Activated T-cell treated with anti-CD3 and anti-CD28 coated beads, Interleukin-2, amount 50 U/mL, for 4 hours (primary cell): ENCODE measurements around the gene TAAR9. TPM values are rescaled to one million over a fixed set of nuclear protein-coding genes. Genes with fewer than 3 reads are reported as not detected.
"Not testable (repeated sequence)": the region's sequence is repeated elsewhere in the genome, so short reads cannot be mapped to it uniquely, and the experiment has no call there.

Experiments
- ATAC-seq, 2 donors: fragments of 200-7000 bp; cut with Tn5 transposase; one replicate each; pipeline ENCODE4 v1.10.0; 2021
- DNase-seq: peaks from one replicate; pipeline ENCODE4 v3.0.0-alpha.2; 2020
- H3K27me3 Mint-ChIP-seq: one replicate; pipeline ENCODE4 v1.8.0; 2021; ENCODE audit warnings: low read depth, mixed read lengths
- H3K36me3 Mint-ChIP-seq: one replicate; pipeline ENCODE4 v1.8.0; 2022; ENCODE audit warnings: mixed read lengths; ENCODE audit not compliant: insufficient read depth
- H3K4me1 Mint-ChIP-seq: one replicate; pipeline ENCODE4 v1.8.0; 2021; ENCODE audit warnings: low read depth, mixed read lengths
- H3K4me3 Mint-ChIP-seq: one replicate; pipeline ENCODE4 v1.8.0; 2021; ENCODE audit warnings: mild to moderate bottlenecking, moderate library complexity, mixed read lengths
- H3K9me3 Mint-ChIP-seq: one replicate; pipeline ENCODE4 v1.8.0; 2021; ENCODE audit warnings: mixed read lengths
- total RNA-seq, 3 donors: library from RNA; stranded (reverse); gene quantifications; one replicate each; pipeline ENCODE4 v1.2.1, GENCODE V29; 2021

TAAR9 gene
- total RNA-seq, 3 donors from 2014 or later, result not detected

GRCh38 chr6:132534546-132534945 lies 3.5 kb upstream of the TAAR9 start:
- not testable (repeated sequence) for ATAC-seq, DNase-seq, H3K9me3 Mint-ChIP-seq, H3K4me3 Mint-ChIP-seq, H3K36me3 Mint-ChIP-seq, H3K4me1 Mint-ChIP-seq
- peaks cover 17% of the 10 kb centered on the region for H3K27me3 Mint-ChIP-seq

GRCh38 chr6:132537145-132537544 lies 932 bp upstream of the TAAR9 start:
- Mint-ChIP-seq H3K27me3 (peaks cover 24% of the 10 kb centered on the region), H3K4me1 (no peaks in the 10 kb centered on the region), H3K9me3 (peaks cover 5% of the 10 kb centered on the region), H3K36me3 (no peaks in the 10 kb centered on the region), H3K4me3 (no peak overlapping the region)
- DNase-seq (no peak), ATAC-seq (no peak)

- no peaks in the 10 kb centered on the region for H3K9me3 Mint-ChIP-seq
- no peaks in the 10 kb centered on the region for H3K36me3 Mint-ChIP-seq
Observed at GRCh38 chr6:132544826-132545225, 6.7 kb downstream of the TAAR9 start.

GRCh38 chr6:132548746-132549463 lies 10.8 kb downstream of the TAAR9 start:
- no peak for DNase-seq
- Mint-ChIP-seq H3K4me1 (no peaks in the 10 kb centered on the region), H3K36me3 (no peaks in the 10 kb centered on the region), H3K9me3 (no peaks in the 10 kb centered on the region), H3K4me3 (no peak overlapping the region), H3K27me3 (peaks cover 25% of the 10 kb centered on the region)
- no peak for ATAC-seq

More at GRCh38 chr6:132544826-132545225, 6.7 kb downstream of the TAAR9 start:
- no peak for ATAC-seq
- no peak for DNase-seq
- peaks cover 31% of the 10 kb centered on the region for H3K27me3 Mint-ChIP-seq
- H3K4me1 Mint-ChIP-seq, result no peaks in the 10 kb centered on the region
- no peak overlapping the region for H3K4me3 Mint-ChIP-seq

GRCh38 chr6:132551214-132551613 lies 13.1 kb downstream of the TAAR9 start:
- Mint-ChIP-seq H3K9me3 (no peaks in the 10 kb centered on the region), H3K36me3 (no peaks in the 10 kb centered on the region), H3K4me1 (no peaks in the 10 kb centered on the region), H3K4me3 (no peak overlapping the region), H3K27me3 (peaks cover 22% of the 10 kb centered on the region)
- ATAC-seq (no peak), DNase-seq (no peak)

- H3K4me3 Mint-ChIP-seq, result no peak within 1 kb of the TSS
- DNase-seq, result no peak
- no peaks in the 10 kb centered on the region for H3K9me3 Mint-ChIP-seq
- peaks cover 27% of the 10 kb centered on the region for H3K27me3 Mint-ChIP-seq
- H3K36me3 Mint-ChIP-seq, result no peaks in the 10 kb centered on the region
- no peak for ATAC-seq
- no peaks in the 10 kb centered on the region for H3K4me1 Mint-ChIP-seq
Observed at GRCh38 chr6:132552372-132552771, 14.3 kb downstream of the TAAR9 start, which contains the start of gene TAAR8. TSS of gene TAAR8 (plus strand) at chr6:132552672. CDS start at chr6:132552693, 21 bp downstream.

- not testable (repeated sequence) for H3K36me3 Mint-ChIP-seq, DNase-seq, H3K9me3 Mint-ChIP-seq, ATAC-seq, H3K4me3 Mint-ChIP-seq, H3K4me1 Mint-ChIP-seq
- peaks cover 20% of the 10 kb centered on the region for H3K27me3 Mint-ChIP-seq
Observed at GRCh38 chr6:132560087-132560486, 22.0 kb downstream of the TAAR9 start.

- ATAC-seq, result no peak
- H3K9me3 Mint-ChIP-seq, result no peaks in the 10 kb centered on the region
- H3K27me3 Mint-ChIP-seq, result peaks cover 16% of the 10 kb centered on the region
- no peak for DNase-seq
- H3K36me3 Mint-ChIP-seq, result no peaks in the 10 kb centered on the region
- H3K4me3 Mint-ChIP-seq, result no peak overlapping the region
- H3K4me1 Mint-ChIP-seq, result no peaks in the 10 kb centered on the region
Observed at GRCh38 chr6:132566404-132566803, 28.3 kb downstream of the TAAR9 start.

GRCh38 chr6:132567566-132567965 lies 29.5 kb downstream of the TAAR9 start:
- DNase-seq (no peak), ATAC-seq (no peak)
- no peaks in the 10 kb centered on the region for H3K36me3 Mint-ChIP-seq
- H3K9me3 Mint-ChIP-seq, result no peaks in the 10 kb centered on the region
- no peak overlapping the region for H3K4me3 Mint-ChIP-seq
- H3K27me3 Mint-ChIP-seq, result peaks cover 19% of the 10 kb centered on the region
- no peaks in the 10 kb centered on the region for H3K4me1 Mint-ChIP-seq

GRCh38 chr6:132568611-132569010 lies 30.5 kb downstream of the TAAR9 start:
- DNase-seq (no peak), ATAC-seq (no peak)
- H3K9me3 Mint-ChIP-seq, result no peaks in the 10 kb centered on the region
- no peak overlapping the region for H3K4me3 Mint-ChIP-seq
- no peaks in the 10 kb centered on the region for H3K4me1 Mint-ChIP-seq
- no peaks in the 10 kb centered on the region for H3K36me3 Mint-ChIP-seq
- H3K27me3 Mint-ChIP-seq, result peaks cover 20% of the 10 kb centered on the region

- Mint-ChIP-seq H3K9me3 (no peaks in the 10 kb centered on the region), H3K36me3 (no peaks in the 10 kb centered on the region), H3K4me3 (no peak overlapping the region), H3K27me3 (peaks cover 22% of the 10 kb centered on the region), H3K4me1 (no peaks in the 10 kb centered on the region)
- no peak for ATAC-seq
- no peak for DNase-seq
Observed at GRCh38 chr6:132569170-132569569, 31.1 kb downstream of the TAAR9 start.

GRCh38 chr6:132570221-132570777 lies 32.2 kb downstream of the TAAR9 start, which contains the start of gene TAAR6:
TSS of gene TAAR6 (plus strand) at chr6:132570322. CDS start at chr6:132570322, 0 bp downstream.
- peaks cover 22% of the 10 kb centered on the region for H3K27me3 Mint-ChIP-seq
- H3K9me3 Mint-ChIP-seq, result no peaks in the 10 kb centered on the region
- no peaks in the 10 kb centered on the region for H3K36me3 Mint-ChIP-seq
- H3K4me3 Mint-ChIP-seq, result no peak within 1 kb of the TSS
- ATAC-seq (no peak), DNase-seq (no peak)
- no peaks in the 10 kb centered on the region for H3K4me1 Mint-ChIP-seq

GRCh38 chr6:132571774-132572173 lies 33.7 kb downstream of the TAAR9 start:
- Mint-ChIP-seq H3K36me3 (no peaks in the 10 kb centered on the region), H3K9me3 (no peaks in the 10 kb centered on the region), H3K27me3 (peaks cover 24% of the 10 kb centered on the region), H3K4me3 (no peak overlapping the region), H3K4me1 (no peaks in the 10 kb centered on the region)
- ATAC-seq, result no peak
- no peak for DNase-seq

- Mint-ChIP-seq H3K9me3 (peaks cover 5% of the 10 kb centered on the region), H3K4me1 (no peaks in the 10 kb centered on the region), H3K4me3 (no peak overlapping the region), H3K36me3 (no peaks in the 10 kb centered on the region), H3K27me3 (peaks cover 11% of the 10 kb centered on the region)
- no peak for ATAC-seq
- DNase-seq, result no peak
Observed at GRCh38 chr6:132584698-132585097, 46.6 kb downstream of the TAAR9 start.

- H3K36me3 Mint-ChIP-seq, result no peaks in the 10 kb centered on the region
- H3K4me3 Mint-ChIP-seq, result no peak overlapping the region
- H3K4me1 Mint-ChIP-seq, result no peaks in the 10 kb centered on the region
- no peak for DNase-seq
- no peak for ATAC-seq
- peaks cover 14% of the 10 kb centered on the region for H3K27me3 Mint-ChIP-seq
- H3K9me3 Mint-ChIP-seq, result no peaks in the 10 kb centered on the region
Observed at GRCh38 chr6:132587424-132587823, 49.3 kb downstream of the TAAR9 start.
